GM12878 (cell line): ENCODE data around the gene CCL15. TPM values are rescaled to one million over a fixed set of nuclear protein-coding genes. Genes with fewer than 3 reads are reported as not detected.

ENCODE experiments used
- ATAC-seq: fragments of 200-7000 bp; cut with Tn5 transposase; 3 replicates; pipeline ENCODE4 v1.9.1; 2020; ENCODE audit warnings: mild to moderate bottlenecking, moderate library complexity
- BruUV-seq: library from RNA; stranded (reverse); fragments of 400-500 nt; replicated peaks from 2 replicates; lab custom pipeline; 2021; lab: Mats Ljungman, UMichigan
- CTCF ChIA-PET: fragments of 300-600 bp; sonication (Branson Sonifier 250); formaldehyde crosslinking; extraction: SDS; loops from one replicate; lab custom pipeline; 2021; ENCODE audit warnings: inconsistent platforms; lab: Yijun Ruan, JAX
- POLR2A ChIA-PET: fragments of 350-600 bp; formaldehyde crosslinking; extraction: SDS; loops from one replicate; lab custom pipeline; 2021; ENCODE audit warnings: inconsistent platforms; lab: Charles Lee
- RAD21 ChIA-PET: fragments of 300-600 bp; sonication (Branson Sonifier 250); formaldehyde crosslinking; loops from one replicate; lab custom pipeline; 2023; ENCODE audit warnings: antibody characterized with exemption; ENCODE audit not compliant: unreplicated experiment; lab: Charles Lee
- SMC1A ChIA-PET: fragments of 300-600 bp; sonication (Branson Sonifier 250); formaldehyde crosslinking; loops from one replicate; lab custom pipeline; 2023; ENCODE audit not compliant: unreplicated experiment, uncharacterized antibody; lab: Charles Lee
- DNase-seq: peaks from one replicate; pipeline ENCODE4 v3.0.0-alpha.2; 2011; ENCODE audit warnings: low read depth, low spot score
- FAIRE-seq: peaks from 3 replicates; lab custom pipeline; 2011; peaks lifted over from hg19 to GRCh38; lab: Jason Lieb, UNC
- H2AFZ ChIP-seq: 2 replicates; pipeline ENCODE4 v1.6.0; 2011; ENCODE audit warnings: low read depth, low read length, control low read depth; ENCODE audit not compliant: control insufficient read depth
- H3K27ac ChIP-seq: 2 replicates; pipeline ENCODE4 v1.5.1; 2011; ENCODE audit warnings: control low read depth; ENCODE audit not compliant: control insufficient read depth, insufficient read depth
- H3K27me3 ChIP-seq, 2 experiments: replicated peaks in 1 of 2; 2 replicates each; pipeline versions ENCODE4 v1.6.0 to v1.6.1; 2011; ENCODE audit warnings: low read length in 1 of 2; ENCODE audit not compliant: control insufficient read depth in 2 of 2, insufficient read depth in 2 of 2
- H3K36me3 ChIP-seq, 2 experiments: 2 replicates each; pipeline ENCODE4 v1.5.1; 2011; ENCODE audit warnings: low read length in 1 of 2; ENCODE audit not compliant: control insufficient read depth in 2 of 2, insufficient read depth in 2 of 2
- H3K4me1 ChIP-seq: 2 replicates; pipeline ENCODE4 v1.6.1; 2011; ENCODE audit warnings: mild to moderate bottlenecking, low read length, moderate library complexity, mixed read lengths; ENCODE audit not compliant: control insufficient read depth, insufficient read depth
- H3K4me2 ChIP-seq: 2 replicates; pipeline ENCODE4 v1.6.0; 2011; ENCODE audit warnings: control low read depth; ENCODE audit not compliant: control insufficient read depth, insufficient read depth
- H3K4me3 ChIP-seq: fragments of 200-600 bp; sonication (generic); 2 replicates; pipeline ENCODE4 v1.5.1; 2016
- H3K79me2 ChIP-seq: 2 replicates; pipeline ENCODE4 v1.6.0; 2011; ENCODE audit warnings: low read length; ENCODE audit not compliant: control insufficient read depth, insufficient read depth
- H3K9ac ChIP-seq: 2 replicates; pipeline ENCODE4 v1.8.0; 2011; ENCODE audit warnings: low read length, control low read depth, mixed read lengths; ENCODE audit not compliant: control insufficient read depth, insufficient read depth
- H3K9me3 ChIP-seq: replicated peaks from 3 replicates; pipeline ENCODE4 v1.5.1; 2011; ENCODE audit warnings: mild to moderate bottlenecking, low read length; ENCODE audit not compliant: control insufficient read depth, insufficient read depth
- H4K20me1 ChIP-seq: 2 replicates; pipeline ENCODE4 v1.6.0; 2011; ENCODE audit not compliant: control insufficient read depth, insufficient read depth
- ATF7 ChIP-seq: fragments of 450-650 bp; IDR thresholded peaks from 2 replicates; pipeline ENCODE4 v1.6.1; 2016; ENCODE audit warnings: low read depth, mild to moderate bottlenecking
- BCL11A ChIP-seq: IDR thresholded peaks from 2 replicates; pipeline ENCODE4 v1.6.1; 2011; ENCODE audit warnings: low read depth, low read length
- BMI1 ChIP-seq: fragments of 450-650 bp; IDR thresholded peaks from 2 replicates; pipeline ENCODE4 v1.6.1; 2016; ENCODE audit warnings: mild to moderate bottlenecking, moderate library complexity, borderline replicate concordance
- RAD21 ChIP-seq: IDR thresholded peaks from 2 replicates; pipeline ENCODE4 v1.6.1; 2011; ENCODE audit warnings: mild to moderate bottlenecking, low read depth, low read length, moderate library complexity; ENCODE audit not compliant: insufficient read depth
- SMC3 ChIP-seq: IDR thresholded peaks from 2 replicates; pipeline ENCODE4 v1.6.1; 2011; ENCODE audit warnings: low read length, improper control_type of control experiment, borderline replicate concordance
- WGBS: methylation state at CpG from one replicate; pipeline ENCODE4 v1.1.6; 2016; ENCODE audit warnings: low lambda C conversion rate; ENCODE audit not compliant: insufficient replicate concordance, insufficient coverage; ENCODE audit errors: missing lambda C conversion rate; 5-methylcytosine and 5-hydroxymethylcytosine counted together
- in situ Hi-C: fragments of 300-500 bp; cut with MboI; formaldehyde crosslinking; loops from 9 replicates; pipeline ENCODE4 v1.14.3; 2018; ENCODE audit warnings: mixed read lengths
- intact Hi-C: fragments of 100-400 bp; cut with micrococcal nuclease; formaldehyde crosslinking; loops from one replicate; pipeline ENCODE4 v1.14.2; 2022; ENCODE audit not compliant: unreplicated experiment
- polyA plus RNA-seq, 11 experiments: library from polyadenylated mRNA; depleted of rRNA in 4 of 11; unstranded in 6 of 11; stranded (reverse) in 5 of 11; fragments of >200 nt; fragmentation: Nextera tagmentation in 4 of 11; fragmentation: Illumina TruSeq in 1 of 11; extraction: Ambion mirVana in 4 of 11; extraction: Trizol in 1 of 11; gene quantifications; 1 replicate in 1 of 11; 2 replicates in 10 of 11; pipeline versions ENCODE4 v1.2.1 to v1.2.3, GENCODE V29; 2011 to 2016; ENCODE audit warnings: inconsistent platforms in 2 of 11, missing spikeins in 2 of 11, low read depth in 1 of 11
- total RNA-seq, 4 experiments: library from RNA; depleted of rRNA in 3 of 4; stranded (reverse); fragments of >200 nt in 3 of 4; fragmentation: Illumina TruSeq in 1 of 4; extraction: Trizol in 1 of 4; gene quantifications; 2 replicates each; pipeline versions ENCODE4 v1.2.1 to v1.2.3, GENCODE V29; 2013 to 2021
- TF ChIP-seq, protein P1 (sequence below): fragments of 450-650 bp; IDR thresholded peaks from 2 replicates; pipeline ENCODE4 v1.6.1; 2017; ENCODE audit warnings: antibody characterized with exemption, mild to moderate bottlenecking, moderate library complexity
- TF ChIP-seq, protein P2 (sequence below), 3 experiments: IDR thresholded peaks in 2 of 3; conservative IDR thresholded peaks in 1 of 3; 2 replicates each; pipeline ENCODE4 v1.5.1; 2011; ENCODE audit warnings: low read depth in 3 of 3, low read length in 3 of 3, mild to moderate bottlenecking in 3 of 3, control low read depth in 2 of 3, moderate library complexity in 2 of 3, inconsistent platforms in 1 of 3, mixed read lengths in 1 of 3; ENCODE audit not compliant: control insufficient read depth in 2 of 3, insufficient read depth in 1 of 3; ENCODE audit errors: extremely low read depth in 1 of 3
- TF ChIP-seq, protein P3 (sequence below): fragments of 150-350 bp; IDR thresholded peaks from 2 replicates; pipeline ENCODE4 v1.6.1; 2016; ENCODE audit warnings: low read depth, low read length

The CCL15 gene
- total and polyA plus RNA-seq, 10 of the 15 experiments (the other 5 are each of a cell fraction or from before 2014, with no cell fraction given): 0.12 TPM; not detected in 9

DNA sequence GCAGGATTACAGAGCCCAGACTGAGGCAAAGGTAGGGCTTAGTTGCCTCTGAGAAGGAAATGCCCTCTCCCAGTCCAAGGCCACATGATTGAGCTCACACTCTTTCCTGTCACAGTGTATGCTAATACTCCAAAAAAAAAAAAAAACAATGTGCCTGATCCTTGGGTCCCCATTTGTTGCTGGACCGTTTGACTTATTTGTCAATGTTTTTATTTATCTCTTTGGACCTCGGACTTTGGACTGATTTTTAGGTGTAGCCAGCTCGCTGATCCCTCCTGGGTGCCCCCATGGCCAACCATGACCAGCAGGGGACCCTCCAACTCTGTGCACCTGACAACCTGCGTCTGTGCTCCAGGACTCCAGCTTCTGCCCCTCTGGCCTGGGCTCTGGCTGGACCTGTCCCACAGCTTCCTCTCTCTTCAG lies 19.4 kb downstream of the CCL15 start:
- WGBS: 13% methylated on average over 4 of the region's 4 CpGs
- ChIA-PET SMC1A (interaction anchor here (0.7 to 17.2 kb wide), 13 partner anchors 9 to 744 kb away, joined by 3 to 485 read pairs (median 5); partner anchors contain the start of gene CCL15), CTCF (interaction anchor here (0.5 to 19.0 kb wide), 17 partner anchors 9 to 732 kb away, joined by 3 to 622 read pairs (median 5); partner anchors contain the start of gene CCL23), POLR2A (interaction anchor here (0.7 to 1.0 kb wide), 2 partner anchors 9 to 107 kb away, joined by 3 to 4 read pairs; no protein-coding TSS in a partner anchor), RAD21 (interaction anchor here (0.6 to 17.2 kb wide), 14 partner anchors 9 to 166 kb away, joined by 3 to 342 read pairs (median 4); partner anchors contain the start of gene CCL18)
- no peak overlapping the region for H3K4me2 ChIP-seq
- H3K4me1 ChIP-seq: peaks cover 6% of the 10 kb centered on the region; the same call in 1 of the 2 replicates
- ATAC-seq (peak; percentile 49), DNase-seq (no peak), FAIRE-seq (no peak)
- intact Hi-C loops (no loop called here), in situ Hi-C loops (no loop called here)
- H3K79me2 ChIP-seq: no peaks in the 10 kb centered on the region
- H3K36me3 ChIP-seq: no peaks in the 10 kb centered on the region
- no peaks in the 10 kb centered on the region; the same call in 1 of the 3 replicates for H3K9me3 ChIP-seq
- TF ChIP-seq ATF7: no peak
- TF ChIP-seq, protein P1, sequence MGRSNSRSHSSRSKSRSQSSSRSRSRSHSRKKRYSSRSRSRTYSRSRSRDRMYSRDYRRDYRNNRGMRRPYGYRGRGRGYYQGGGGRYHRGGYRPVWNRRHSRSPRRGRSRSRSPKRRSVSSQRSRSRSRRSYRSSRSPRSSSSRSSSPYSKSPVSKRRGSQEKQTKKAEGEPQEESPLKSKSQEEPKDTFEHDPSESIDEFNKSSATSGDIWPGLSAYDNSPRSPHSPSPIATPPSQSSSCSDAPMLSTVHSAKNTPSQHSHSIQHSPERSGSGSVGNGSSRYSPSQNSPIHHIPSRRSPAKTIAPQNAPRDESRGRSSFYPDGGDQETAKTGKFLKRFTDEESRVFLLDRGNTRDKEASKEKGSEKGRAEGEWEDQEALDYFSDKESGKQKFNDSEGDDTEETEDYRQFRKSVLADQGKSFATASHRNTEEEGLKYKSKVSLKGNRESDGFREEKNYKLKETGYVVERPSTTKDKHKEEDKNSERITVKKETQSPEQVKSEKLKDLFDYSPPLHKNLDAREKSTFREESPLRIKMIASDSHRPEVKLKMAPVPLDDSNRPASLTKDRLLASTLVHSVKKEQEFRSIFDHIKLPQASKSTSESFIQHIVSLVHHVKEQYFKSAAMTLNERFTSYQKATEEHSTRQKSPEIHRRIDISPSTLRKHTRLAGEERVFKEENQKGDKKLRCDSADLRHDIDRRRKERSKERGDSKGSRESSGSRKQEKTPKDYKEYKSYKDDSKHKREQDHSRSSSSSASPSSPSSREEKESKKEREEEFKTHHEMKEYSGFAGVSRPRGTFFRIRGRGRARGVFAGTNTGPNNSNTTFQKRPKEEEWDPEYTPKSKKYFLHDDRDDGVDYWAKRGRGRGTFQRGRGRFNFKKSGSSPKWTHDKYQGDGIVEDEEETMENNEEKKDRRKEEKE: no peak
- TF ChIP-seq BCL11A: no peak
- TF ChIP-seq RAD21: peak; percentile 71
- peak; percentile 58; the same call in 1 of the 2 replicates for TF ChIP-seq SMC3
- TF ChIP-seq, protein P2, sequence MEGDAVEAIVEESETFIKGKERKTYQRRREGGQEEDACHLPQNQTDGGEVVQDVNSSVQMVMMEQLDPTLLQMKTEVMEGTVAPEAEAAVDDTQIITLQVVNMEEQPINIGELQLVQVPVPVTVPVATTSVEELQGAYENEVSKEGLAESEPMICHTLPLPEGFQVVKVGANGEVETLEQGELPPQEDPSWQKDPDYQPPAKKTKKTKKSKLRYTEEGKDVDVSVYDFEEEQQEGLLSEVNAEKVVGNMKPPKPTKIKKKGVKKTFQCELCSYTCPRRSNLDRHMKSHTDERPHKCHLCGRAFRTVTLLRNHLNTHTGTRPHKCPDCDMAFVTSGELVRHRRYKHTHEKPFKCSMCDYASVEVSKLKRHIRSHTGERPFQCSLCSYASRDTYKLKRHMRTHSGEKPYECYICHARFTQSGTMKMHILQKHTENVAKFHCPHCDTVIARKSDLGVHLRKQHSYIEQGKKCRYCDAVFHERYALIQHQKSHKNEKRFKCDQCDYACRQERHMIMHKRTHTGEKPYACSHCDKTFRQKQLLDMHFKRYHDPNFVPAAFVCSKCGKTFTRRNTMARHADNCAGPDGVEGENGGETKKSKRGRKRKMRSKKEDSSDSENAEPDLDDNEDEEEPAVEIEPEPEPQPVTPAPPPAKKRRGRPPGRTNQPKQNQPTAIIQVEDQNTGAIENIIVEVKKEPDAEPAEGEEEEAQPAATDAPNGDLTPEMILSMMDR (IDR thresholded peaks at IDR 0.05 in 2 of 3, conservative IDR thresholded peaks at IDR 0.05 in 1 of 3; ENCODE audit: control insufficient read depth in 2 of 3, extremely low read depth in 1 of 3, insufficient read depth in 1 of 3, low read depth in 3 of 3, low read length in 3 of 3): peak; percentile 36 to 46 (median 39); a peak in 5 of 6 replicates
- TF ChIP-seq, protein P3, sequence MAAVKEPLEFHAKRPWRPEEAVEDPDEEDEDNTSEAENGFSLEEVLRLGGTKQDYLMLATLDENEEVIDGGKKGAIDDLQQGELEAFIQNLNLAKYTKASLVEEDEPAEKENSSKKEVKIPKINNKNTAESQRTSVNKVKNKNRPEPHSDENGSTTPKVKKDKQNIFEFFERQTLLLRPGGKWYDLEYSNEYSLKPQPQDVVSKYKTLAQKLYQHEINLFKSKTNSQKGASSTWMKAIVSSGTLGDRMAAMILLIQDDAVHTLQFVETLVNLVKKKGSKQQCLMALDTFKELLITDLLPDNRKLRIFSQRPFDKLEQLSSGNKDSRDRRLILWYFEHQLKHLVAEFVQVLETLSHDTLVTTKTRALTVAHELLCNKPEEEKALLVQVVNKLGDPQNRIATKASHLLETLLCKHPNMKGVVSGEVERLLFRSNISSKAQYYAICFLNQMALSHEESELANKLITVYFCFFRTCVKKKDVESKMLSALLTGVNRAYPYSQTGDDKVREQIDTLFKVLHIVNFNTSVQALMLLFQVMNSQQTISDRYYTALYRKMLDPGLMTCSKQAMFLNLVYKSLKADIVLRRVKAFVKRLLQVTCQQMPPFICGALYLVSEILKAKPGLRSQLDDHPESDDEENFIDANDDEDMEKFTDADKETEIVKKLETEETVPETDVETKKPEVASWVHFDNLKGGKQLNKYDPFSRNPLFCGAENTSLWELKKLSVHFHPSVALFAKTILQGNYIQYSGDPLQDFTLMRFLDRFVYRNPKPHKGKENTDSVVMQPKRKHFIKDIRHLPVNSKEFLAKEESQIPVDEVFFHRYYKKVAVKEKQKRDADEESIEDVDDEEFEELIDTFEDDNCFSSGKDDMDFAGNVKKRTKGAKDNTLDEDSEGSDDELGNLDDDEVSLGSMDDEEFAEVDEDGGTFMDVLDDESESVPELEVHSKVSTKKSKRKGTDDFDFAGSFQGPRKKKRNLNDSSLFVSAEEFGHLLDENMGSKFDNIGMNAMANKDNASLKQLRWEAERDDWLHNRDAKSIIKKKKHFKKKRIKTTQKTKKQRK: no peak
- TF ChIP-seq BMI1: no peak
- no peak overlapping the region for H3K27ac ChIP-seq
- no peak overlapping the region for H3K4me3 ChIP-seq
- no TSS peak for BruUV-seq
- H2AFZ ChIP-seq: no peak overlapping the region
- no peaks in the 10 kb centered on the region for H3K27me3 ChIP-seq
- no peaks in the 10 kb centered on the region for H4K20me1 ChIP-seq
- no peak overlapping the region for H3K9ac ChIP-seq
